ENCODE data around the gene BTN1A1. TPM values are rescaled to one million over a fixed set of nuclear protein-coding genes. Genes with fewer than 3 reads are reported as not detected.

The BTN1A1 gene
- total RNA-seq, 1 donor from 2014 or later: not detected

DNA sequence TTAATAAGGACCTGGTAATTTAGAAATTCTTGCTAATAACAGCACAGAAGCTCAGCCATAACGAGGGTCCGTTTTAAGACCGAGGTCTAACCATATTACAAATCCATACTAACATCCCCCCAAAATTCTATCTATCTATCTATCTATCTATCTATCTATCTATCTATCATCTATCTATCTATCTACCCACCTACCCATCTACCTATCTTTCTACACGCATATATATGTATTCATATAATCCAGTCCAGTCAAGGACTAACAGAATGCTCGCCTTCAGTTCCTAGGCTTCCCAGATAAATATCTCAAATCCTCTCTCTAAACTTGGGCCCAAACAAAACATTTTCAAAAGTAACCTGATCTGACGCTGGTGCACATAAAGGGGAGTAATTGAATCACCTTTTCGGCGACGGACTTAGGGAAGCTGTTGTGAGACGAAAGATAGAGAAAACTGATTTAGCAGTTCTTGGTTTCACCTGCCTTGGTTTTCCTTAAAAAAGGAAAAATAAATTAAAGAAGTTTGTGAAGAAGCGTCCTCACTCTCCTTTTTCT lies 52.6 kb downstream of the BTN1A1 start:
- Mint-ChIP-seq H3K4me3 (no peak overlapping the region), H3K27ac (no peak overlapping the region), H3K9me3 (peaks cover 4% of the 10 kb centered on the region), H3K27me3 (ENCODE audit: insufficient read depth, low read depth) (peaks cover 17% of the 10 kb centered on the region), H3K4me1 (peaks cover 21% of the 10 kb centered on the region), H3K36me3 (peaks cover 2% of the 10 kb centered on the region)
- H3K27ac ChIP-seq: no peak overlapping the region
- peak overlapping the region; percentile 91 for H3K4me2 ChIP-seq
- H3F3A ChIP-seq (ENCODE audit: low read depth): peaks cover 66% of the 10 kb centered on the region
- H2AFZ ChIP-seq (replicated peaks): peak overlapping the region; percentile 94
- no peaks in the 10 kb centered on the region for H3K79me2 ChIP-seq (ENCODE audit: low read depth)
- peak overlapping the region; percentile 85 for H3K4me3 ChIP-seq
- no peaks in the 10 kb centered on the region for H3K27me3 ChIP-seq
- H4K20me1 ChIP-seq (ENCODE audit: low read depth): peaks cover 6% of the 10 kb centered on the region
- TF ChIP-seq, protein P1, sequence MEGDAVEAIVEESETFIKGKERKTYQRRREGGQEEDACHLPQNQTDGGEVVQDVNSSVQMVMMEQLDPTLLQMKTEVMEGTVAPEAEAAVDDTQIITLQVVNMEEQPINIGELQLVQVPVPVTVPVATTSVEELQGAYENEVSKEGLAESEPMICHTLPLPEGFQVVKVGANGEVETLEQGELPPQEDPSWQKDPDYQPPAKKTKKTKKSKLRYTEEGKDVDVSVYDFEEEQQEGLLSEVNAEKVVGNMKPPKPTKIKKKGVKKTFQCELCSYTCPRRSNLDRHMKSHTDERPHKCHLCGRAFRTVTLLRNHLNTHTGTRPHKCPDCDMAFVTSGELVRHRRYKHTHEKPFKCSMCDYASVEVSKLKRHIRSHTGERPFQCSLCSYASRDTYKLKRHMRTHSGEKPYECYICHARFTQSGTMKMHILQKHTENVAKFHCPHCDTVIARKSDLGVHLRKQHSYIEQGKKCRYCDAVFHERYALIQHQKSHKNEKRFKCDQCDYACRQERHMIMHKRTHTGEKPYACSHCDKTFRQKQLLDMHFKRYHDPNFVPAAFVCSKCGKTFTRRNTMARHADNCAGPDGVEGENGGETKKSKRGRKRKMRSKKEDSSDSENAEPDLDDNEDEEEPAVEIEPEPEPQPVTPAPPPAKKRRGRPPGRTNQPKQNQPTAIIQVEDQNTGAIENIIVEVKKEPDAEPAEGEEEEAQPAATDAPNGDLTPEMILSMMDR (IDR thresholded peaks at IDR 0.05): no peak
- TF ChIP-seq EZH2phosphoT487 (IDR thresholded peaks at IDR 0.05) (no peak), EZH2 (IDR thresholded peaks at IDR 0.05) (no peak)
- no peaks in the 10 kb centered on the region for H3K9me3 ChIP-seq (ENCODE audit: low read depth)
- DNase-seq (ENCODE audit: low spot score): peak; percentile 30
- H3K9ac ChIP-seq: no peak overlapping the region
- peaks cover 3% of the 10 kb centered on the region for H3K4me1 ChIP-seq
- H3K36me3 ChIP-seq: no peaks in the 10 kb centered on the region

DNA sequence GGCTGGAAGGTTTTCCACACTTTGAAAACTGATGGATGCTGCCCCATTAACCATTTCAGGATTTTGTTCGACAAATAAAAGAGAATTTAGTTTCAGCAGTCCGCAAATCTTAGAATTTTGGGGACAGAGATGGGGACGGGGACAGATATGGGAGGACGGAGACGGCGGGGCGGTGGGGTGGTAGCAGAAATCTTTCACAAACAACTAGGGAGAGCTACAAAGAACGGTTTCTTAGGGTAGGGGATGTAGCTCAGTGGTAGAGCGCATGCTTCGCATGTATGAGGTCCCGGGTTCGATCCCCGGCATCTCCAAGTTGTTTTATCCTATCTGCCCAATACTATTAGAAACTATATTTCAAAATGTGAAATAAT lies 53.1 kb downstream of the BTN1A1 start:
- peak overlapping the region; percentile 85 for H3K4me3 ChIP-seq
- Mint-ChIP-seq H3K4me1 (peaks cover 21% of the 10 kb centered on the region), H3K36me3 (peaks cover 2% of the 10 kb centered on the region), H3K27ac (no peak overlapping the region), H3K27me3 (ENCODE audit: insufficient read depth, low read depth) (peaks cover 17% of the 10 kb centered on the region), H3K4me3 (no peak overlapping the region), H3K9me3 (peaks cover 4% of the 10 kb centered on the region)
- H3K27me3 ChIP-seq: no peaks in the 10 kb centered on the region
- H2AFZ ChIP-seq (replicated peaks): peak overlapping the region; percentile 94
- peak overlapping the region; percentile 91 for H3K4me2 ChIP-seq
- peak; percentile 83 for DNase-seq (ENCODE audit: low spot score)
- H3F3A ChIP-seq (ENCODE audit: low read depth): peaks cover 61% of the 10 kb centered on the region
- no peaks in the 10 kb centered on the region for H3K79me2 ChIP-seq (ENCODE audit: low read depth)
- H3K9ac ChIP-seq: no peak overlapping the region
- H3K36me3 ChIP-seq: no peaks in the 10 kb centered on the region
- no peak overlapping the region for H3K27ac ChIP-seq
- peaks cover 3% of the 10 kb centered on the region for H3K4me1 ChIP-seq
- H4K20me1 ChIP-seq (ENCODE audit: low read depth): peaks cover 6% of the 10 kb centered on the region
- no peak for TF ChIP-seq EZH2phosphoT487 (IDR thresholded peaks at IDR 0.05)
- TF ChIP-seq, protein P1 (IDR thresholded peaks at IDR 0.05): no peak
- peak; percentile 52 for TF ChIP-seq EZH2 (IDR thresholded peaks at IDR 0.05)
- H3K9me3 ChIP-seq (ENCODE audit: low read depth): no peaks in the 10 kb centered on the region

DNA sequence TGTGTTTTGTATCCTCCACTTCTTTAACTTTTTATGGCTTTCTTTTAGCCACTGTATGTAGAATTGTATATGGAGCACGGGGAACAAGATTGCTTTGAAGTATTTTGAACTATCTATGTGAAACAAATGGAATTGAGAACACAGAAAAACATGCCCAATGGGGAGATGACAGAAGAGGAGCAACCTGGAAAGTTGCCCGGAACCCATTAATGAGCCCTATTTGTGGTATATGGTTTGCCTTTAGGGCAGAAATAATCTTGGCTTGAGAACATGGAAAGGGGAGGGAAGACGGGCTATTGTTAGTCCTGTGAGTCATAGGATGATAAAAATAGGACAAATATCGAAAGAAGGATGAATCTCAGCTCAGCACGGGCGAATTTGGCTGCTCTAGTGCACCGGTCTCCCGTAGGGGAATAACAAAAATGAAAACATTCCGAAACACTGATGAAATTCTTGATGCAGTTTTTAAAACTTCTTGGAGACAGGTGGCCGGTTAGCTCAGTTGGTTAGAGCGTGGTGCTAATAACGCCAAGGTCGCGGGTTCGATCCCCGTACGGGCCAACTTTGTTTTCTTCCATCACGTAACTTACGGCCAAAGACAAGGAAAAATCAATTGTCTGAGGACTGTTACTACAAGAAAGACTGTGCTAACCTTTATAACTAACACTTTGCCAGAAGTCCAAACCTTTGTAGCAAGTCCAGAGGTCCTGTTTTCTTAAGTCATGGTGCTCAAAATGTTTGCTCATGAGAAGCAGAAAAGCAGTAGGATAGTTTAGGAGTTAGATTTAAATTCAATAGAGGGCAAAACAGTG lies 53.7 kb downstream of the BTN1A1 start:
- peaks cover 4% of the 10 kb centered on the region for H3K9me3 Mint-ChIP-seq
- H3K27me3 ChIP-seq: no peaks in the 10 kb centered on the region
- DNase-seq (ENCODE audit: low spot score): peak; percentile 82
- H3K36me3 ChIP-seq: no peaks in the 10 kb centered on the region
- H3K4me1 ChIP-seq: peaks cover 3% of the 10 kb centered on the region
- peaks cover 17% of the 10 kb centered on the region for H3K27me3 Mint-ChIP-seq (ENCODE audit: insufficient read depth, low read depth)
- peak overlapping the region; percentile 85 for H3K4me3 ChIP-seq
- H3K4me2 ChIP-seq: peak overlapping the region; percentile 91
- peaks cover 59% of the 10 kb centered on the region for H3F3A ChIP-seq (ENCODE audit: low read depth)
- H3K9me3 ChIP-seq (ENCODE audit: low read depth): no peaks in the 10 kb centered on the region
- H3K4me3 Mint-ChIP-seq: no peak overlapping the region
- no peak overlapping the region for H3K9ac ChIP-seq
- H3K4me1 Mint-ChIP-seq: peaks cover 21% of the 10 kb centered on the region
- no peak overlapping the region for H3K27ac Mint-ChIP-seq
- no peak for TF ChIP-seq EZH2 (IDR thresholded peaks at IDR 0.05)
- TF ChIP-seq EZH2phosphoT487 (IDR thresholded peaks at IDR 0.05): no peak
- TF ChIP-seq, protein P1 (IDR thresholded peaks at IDR 0.05): no peak
- peaks cover 2% of the 10 kb centered on the region for H3K36me3 Mint-ChIP-seq
- H3K27ac ChIP-seq: no peak overlapping the region
- H3K79me2 ChIP-seq (ENCODE audit: low read depth): no peaks in the 10 kb centered on the region
- peaks cover 6% of the 10 kb centered on the region for H4K20me1 ChIP-seq (ENCODE audit: low read depth)
- H2AFZ ChIP-seq (replicated peaks): peak overlapping the region; percentile 88
